Spinal cord (tissue), 10 donors: Measurements from ENCODE around the gene RAPGEF5. TPM values are rescaled to one million over a fixed set of nuclear protein-coding genes. Genes with fewer than 3 reads are reported as not detected.
A peak's percentile ranks its signal among the peaks of the same experiment; 100 is the strongest.

Experiments used
- DNase-seq, 6 donors: peaks; one replicate each; pipeline versions ENCODE4 v3.0.0 to v3.0.0-alpha.2; 2013 to 2015; ENCODE audit warnings: low spot score in 6 of 6, low read depth in 4 of 6
- H3K27ac ChIP-seq: one replicate; pipeline ENCODE4 v1.5.1; 2013; ENCODE audit warnings: low read depth, low read length, control low read depth
- H3K27me3 ChIP-seq: one replicate; pipeline ENCODE4 v1.6.1; 2013; ENCODE audit warnings: low read length; ENCODE audit not compliant: control insufficient read depth, insufficient read depth
- H3K36me3 ChIP-seq: one replicate; pipeline ENCODE4 v1.6.1; 2013; ENCODE audit warnings: low read length; ENCODE audit not compliant: control insufficient read depth, insufficient read depth
- H3K4me1 ChIP-seq: one replicate; pipeline ENCODE4 v1.6.1; 2013; ENCODE audit warnings: low read length; ENCODE audit not compliant: control insufficient read depth, insufficient read depth
- H3K4me3 ChIP-seq: one replicate; pipeline ENCODE4 v1.5.1; 2013; ENCODE audit warnings: low read depth, low read length, control low read depth
- H3K9me3 ChIP-seq: one replicate; pipeline ENCODE4 v1.6.1; 2013; ENCODE audit warnings: low read length; ENCODE audit not compliant: control insufficient read depth, insufficient read depth
- WGBS: methylation state at CpG from one replicate; pipeline ENCODE4 v1.1.5; 2013; ENCODE audit warnings: missing lambda C conversion rate; ENCODE audit not compliant: insufficient coverage; 5-methylcytosine and 5-hydroxymethylcytosine counted together
- polyA plus RNA-seq, 2 donors: library from polyadenylated mRNA; unstranded; fragments of 120-200 nt; gene quantifications; one replicate each; pipeline ENCODE4 v1.2.1, GENCODE V29; 2013; ENCODE audit not compliant: insufficient read length in 2 of 2
- total RNA-seq, 2 donors: library from RNA; depleted of rRNA in 1 of 2; stranded (reverse); fragments of 120-200 nt in 1 of 2; fragments of >200 nt in 1 of 2; gene quantifications; one replicate each; pipeline versions ENCODE4 v1.2.3 to v1.2.4, GENCODE V29; 2013 to 2014
- donor health status: healthy.

Gene RAPGEF5
- total and polyA plus RNA-seq, 4 donors = 19.5 to 121 (median 48.8) TPM

- H3K4me3 ChIP-seq = no peak overlapping the region
- WGBS = no CpG with 5 or more reads among the region's 1 CpG
- DNase-seq = no peak
- H3K36me3 ChIP-seq = no peaks in the 10 kb centered on the region
- H3K27me3 ChIP-seq = no peaks in the 10 kb centered on the region
- H3K9me3 ChIP-seq = no peaks in the 10 kb centered on the region
- no peak overlapping the region for H3K27ac ChIP-seq
- H3K4me1 ChIP-seq = no peaks in the 10 kb centered on the region
These were observed 189.5 kb downstream of the RAPGEF5 start for GRCh38 chr7:22167482-22167881.

DNA sequence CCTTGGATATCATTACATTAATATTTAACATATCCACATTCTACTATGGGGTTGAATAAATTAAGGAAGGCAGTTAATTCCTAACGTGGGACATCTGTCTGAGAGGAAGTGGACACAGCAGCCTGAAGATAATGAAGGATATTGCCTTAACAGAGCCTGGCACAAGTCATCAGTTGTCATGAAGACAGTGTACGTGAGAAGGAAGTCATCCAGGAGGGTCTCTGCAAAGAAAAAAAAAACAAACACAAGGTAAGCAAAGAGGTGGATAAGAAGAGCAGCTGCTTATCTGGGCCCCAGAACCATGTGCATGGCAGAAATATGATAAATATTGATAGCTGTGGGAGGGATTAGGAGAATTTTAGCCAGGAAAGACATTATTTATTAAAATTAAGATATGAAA lies 190.0 kb downstream of the RAPGEF5 start:
- no peaks in the 10 kb centered on the region for H3K9me3 ChIP-seq
- no peaks in the 10 kb centered on the region for H3K4me1 ChIP-seq
- DNase-seq = no peak
- H3K36me3 ChIP-seq = no peaks in the 10 kb centered on the region
- H3K27ac ChIP-seq = no peak overlapping the region
- no peak overlapping the region for H3K4me3 ChIP-seq
- 48% methylated on average over 2 of the region's 2 CpGs for WGBS
- no peaks in the 10 kb centered on the region for H3K27me3 ChIP-seq

DNA sequence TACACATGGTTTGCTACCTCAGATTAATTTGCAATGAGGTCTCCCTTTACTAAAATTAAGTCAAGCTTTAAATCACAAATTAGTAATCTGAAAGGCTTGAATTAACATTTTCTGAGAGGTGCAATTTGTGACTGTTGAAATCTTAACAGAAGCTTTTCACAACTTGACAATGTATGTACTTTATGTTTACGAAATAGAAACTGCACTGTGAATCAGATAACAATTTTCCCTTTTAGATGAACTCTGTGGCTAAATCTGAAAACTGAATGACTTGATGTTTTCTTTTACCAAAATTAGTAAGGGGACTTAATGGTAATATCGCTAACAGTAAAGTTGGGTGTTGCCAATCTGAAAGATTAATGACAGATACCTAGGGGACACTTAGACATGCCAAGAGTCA lies 197.6 kb downstream of the RAPGEF5 start:
- Histone ChIP-seq H3K9me3 (no peaks in the 10 kb centered on the region), H3K36me3 (no peaks in the 10 kb centered on the region), H3K27ac (no peak overlapping the region), H3K27me3 (no peaks in the 10 kb centered on the region), H3K4me3 (no peak overlapping the region), H3K4me1 (no peaks in the 10 kb centered on the region)
- no peak for DNase-seq
- WGBS = no CpG with 5 or more reads among the region's 2 CpGs

- H3K4me3 ChIP-seq = no peak overlapping the region
- no peaks in the 10 kb centered on the region for H3K27me3 ChIP-seq
- no peak for DNase-seq
- WGBS = 83% methylated on average over 7 of the region's 9 CpGs
- no peak overlapping the region for H3K27ac ChIP-seq
- H3K9me3 ChIP-seq = no peaks in the 10 kb centered on the region
- peaks cover 2% of the 10 kb centered on the region for H3K4me1 ChIP-seq
- H3K36me3 ChIP-seq = no peaks in the 10 kb centered on the region
These were observed 199.4 kb downstream of the RAPGEF5 start for GRCh38 chr7:22157552-22157951.

- H3K27me3 ChIP-seq = no peaks in the 10 kb centered on the region
- 90% methylated on average over 2 of the region's 4 CpGs for WGBS
- peaks cover 2% of the 10 kb centered on the region for H3K4me1 ChIP-seq
- no peaks in the 10 kb centered on the region for H3K9me3 ChIP-seq
- no peaks in the 10 kb centered on the region for H3K36me3 ChIP-seq
- H3K27ac ChIP-seq = no peak overlapping the region
- no peak for DNase-seq
- H3K4me3 ChIP-seq = no peak overlapping the region
These were observed 200.7 kb downstream of the RAPGEF5 start for GRCh38 chr7:22156205-22156604.

DNA sequence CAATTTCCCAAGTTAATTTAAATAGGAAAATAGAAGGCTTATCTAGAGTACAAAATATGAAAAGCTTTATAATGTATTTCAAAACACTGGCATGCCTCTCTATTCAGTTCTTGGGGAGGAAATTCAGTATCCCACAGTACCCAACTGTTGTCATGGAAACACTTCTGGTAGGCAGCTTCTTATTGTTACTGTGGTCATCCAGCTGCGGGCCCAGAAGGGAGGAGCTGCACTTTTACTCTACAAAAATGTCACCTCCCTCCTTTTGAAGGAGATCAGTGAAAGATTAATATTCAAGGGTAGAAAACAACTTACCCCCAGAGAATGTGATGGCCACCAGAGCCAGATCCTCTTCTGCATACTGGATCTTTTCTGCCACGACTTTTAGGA lies 202.8 kb downstream of the RAPGEF5 start:
- WGBS = no CpG with 5 or more reads among the region's 2 CpGs
- Histone ChIP-seq H3K36me3 (no peaks in the 10 kb centered on the region), H3K27ac (peak overlapping the region; percentile 49), H3K4me1 (peaks cover 2% of the 10 kb centered on the region), H3K27me3 (no peaks in the 10 kb centered on the region), H3K9me3 (no peaks in the 10 kb centered on the region), H3K4me3 (no peak overlapping the region)
- peak in 3 of 6 donors; percentile 31 to 84 (median 42) for DNase-seq

DNA sequence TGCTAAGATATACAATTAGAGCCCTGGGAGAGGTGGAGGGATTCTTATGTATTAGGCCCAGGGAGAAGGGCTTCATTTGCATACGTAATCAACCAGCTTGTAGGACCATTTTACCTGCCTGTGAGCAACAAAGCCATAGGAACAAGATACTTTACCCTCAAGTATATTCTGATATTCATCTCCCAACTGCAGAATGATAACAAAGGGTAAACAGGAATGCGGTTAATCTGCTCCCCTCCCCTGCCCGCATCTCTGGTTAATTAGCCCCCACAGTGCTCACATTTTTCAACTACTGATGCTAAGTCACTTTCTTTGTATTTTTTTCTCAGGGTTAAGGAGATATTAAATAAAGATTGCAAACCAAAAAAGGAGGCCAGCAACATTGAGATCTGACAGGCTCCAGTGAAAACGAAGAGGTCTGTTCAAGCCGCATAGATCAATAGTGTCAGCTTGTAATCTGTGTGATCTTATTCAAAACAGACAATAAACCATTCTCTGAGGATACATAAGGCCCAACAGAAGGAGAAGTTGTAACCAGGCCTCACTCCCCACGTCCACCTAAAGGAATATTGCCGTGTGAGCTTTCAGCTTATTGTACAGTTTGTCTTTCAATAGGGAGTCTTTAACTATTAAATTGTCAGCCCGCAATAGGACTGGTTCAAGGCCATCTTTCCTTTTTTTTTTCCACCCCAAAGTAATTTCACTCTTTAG lies 203.4 kb downstream of the RAPGEF5 start:
- H3K36me3 ChIP-seq = no peaks in the 10 kb centered on the region
- WGBS = no CpG with 5 or more reads among the region's 8 CpGs
- no peaks in the 10 kb centered on the region for H3K27me3 ChIP-seq
- peak in 1 of 6 donors; percentile 54 for DNase-seq
- H3K27ac ChIP-seq = peak overlapping the region; percentile 49
- no peak overlapping the region for H3K4me3 ChIP-seq
- no peaks in the 10 kb centered on the region for H3K9me3 ChIP-seq
- H3K4me1 ChIP-seq = peaks cover 2% of the 10 kb centered on the region

DNA sequence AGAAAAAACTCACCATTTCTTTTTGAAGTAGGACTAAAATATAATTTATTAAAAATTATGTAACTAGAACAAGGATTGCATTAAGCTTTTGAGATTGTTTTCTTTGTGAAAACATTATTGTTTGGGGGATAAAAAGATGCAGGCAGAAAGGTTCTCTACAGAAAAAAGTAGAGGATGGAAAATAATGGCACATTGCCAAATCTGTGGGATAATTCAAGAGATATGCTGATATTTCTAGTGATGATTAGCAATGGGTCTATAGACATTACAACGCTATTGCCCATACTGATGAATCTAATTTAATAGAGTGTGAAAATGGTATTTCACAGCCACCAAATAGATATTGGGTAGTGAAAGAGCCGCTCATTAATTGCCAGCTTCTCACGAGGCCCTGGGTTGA lies 204.3 kb downstream of the RAPGEF5 start:
- H3K27me3 ChIP-seq = no peaks in the 10 kb centered on the region
- peaks cover 2% of the 10 kb centered on the region for H3K4me1 ChIP-seq
- no peaks in the 10 kb centered on the region for H3K9me3 ChIP-seq
- H3K27ac ChIP-seq = no peak overlapping the region
- H3K4me3 ChIP-seq = no peak overlapping the region
- peak in 1 of 6 donors; percentile 39 for DNase-seq
- H3K36me3 ChIP-seq = no peaks in the 10 kb centered on the region
- 33% methylated on average over 1 of the region's 3 CpGs for WGBS

DNA sequence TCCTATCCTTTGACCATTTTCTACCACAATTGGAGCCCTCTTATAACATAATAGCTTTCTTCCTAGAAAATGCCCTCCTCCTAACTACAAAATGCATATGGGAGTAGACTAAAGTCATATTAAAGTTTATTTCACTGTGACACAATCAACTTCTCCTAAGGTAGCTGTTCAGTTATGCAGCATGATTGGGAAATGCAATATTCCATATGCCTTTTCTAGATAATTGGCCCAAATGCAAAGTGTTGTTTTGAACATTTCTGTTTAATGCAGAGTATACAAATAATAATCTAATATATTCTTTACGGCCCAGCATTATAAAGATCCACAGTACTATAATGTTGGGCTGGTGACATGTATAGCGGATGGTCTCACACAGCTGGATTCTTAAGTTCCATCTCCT lies 205.1 kb downstream of the RAPGEF5 start:
- H3K27me3 ChIP-seq = no peaks in the 10 kb centered on the region
- DNase-seq = peak in 1 of 6 donors; percentile 51
- H3K9me3 ChIP-seq = no peaks in the 10 kb centered on the region
- no peaks in the 10 kb centered on the region for H3K36me3 ChIP-seq
- H3K4me3 ChIP-seq = no peak overlapping the region
- no CpG with 5 or more reads among the region's 2 CpGs for WGBS
- no peak overlapping the region for H3K27ac ChIP-seq
- peaks cover 2% of the 10 kb centered on the region for H3K4me1 ChIP-seq

- peaks cover 2% of the 10 kb centered on the region for H3K4me1 ChIP-seq
These were observed 206.7 kb downstream of the RAPGEF5 start for GRCh38 chr7:22150221-22150620.

More at GRCh38 chr7:22150221-22150620, 206.7 kb downstream of the RAPGEF5 start:
- no peak overlapping the region for H3K27ac ChIP-seq
- DNase-seq = no peak
- H3K27me3 ChIP-seq = no peaks in the 10 kb centered on the region
- no peaks in the 10 kb centered on the region for H3K9me3 ChIP-seq
- H3K36me3 ChIP-seq = no peaks in the 10 kb centered on the region
- no peak overlapping the region for H3K4me3 ChIP-seq
- 100% methylated on average over 1 of the region's 5 CpGs for WGBS
